COLO668 (cell line): ENCODE results near the gene LRBA.
"Not testable (repeated sequence)": the region's sequence is repeated elsewhere in the genome, so short reads cannot be mapped to it uniquely, and the experiment has no call there.

Source experiments
- DNase-seq: peaks from one replicate; lab custom pipeline; 2025; ENCODE audit not compliant: unreplicated experiment; lab: John Stamatoyannopoulos, UW

The LRBA gene

GRCh38 chr4:150976478-150977118, 38.5 kb downstream of the LRBA start:
- no peak for DNase-seq

- DNase-seq = no peak
These were observed 40.3 kb downstream of the LRBA start for GRCh38 chr4:150974750-150975149.

DNA sequence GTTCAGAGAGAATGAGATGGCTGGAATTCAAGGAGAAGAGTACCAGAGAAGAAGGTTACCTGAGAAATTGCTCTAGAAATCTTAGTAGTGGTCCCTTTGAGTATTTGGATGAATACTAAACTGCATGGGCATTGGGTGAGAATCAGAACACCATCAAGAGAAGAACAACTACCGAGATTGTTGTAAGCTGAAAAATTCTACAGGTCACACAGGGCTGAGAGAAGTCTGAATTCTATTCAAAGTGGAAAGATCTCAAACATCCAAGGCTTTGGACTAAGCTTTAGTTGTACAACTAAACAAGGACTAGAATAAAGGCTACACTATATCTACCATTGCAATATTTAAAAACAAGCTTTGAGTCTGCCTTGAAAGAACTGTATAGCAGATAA, 40.8 kb downstream of the LRBA start:
- DNase-seq = no peak

GRCh38 chr4:150973626-150974251, 41.3 kb downstream of the LRBA start:
- DNase-seq = no peak

DNA sequence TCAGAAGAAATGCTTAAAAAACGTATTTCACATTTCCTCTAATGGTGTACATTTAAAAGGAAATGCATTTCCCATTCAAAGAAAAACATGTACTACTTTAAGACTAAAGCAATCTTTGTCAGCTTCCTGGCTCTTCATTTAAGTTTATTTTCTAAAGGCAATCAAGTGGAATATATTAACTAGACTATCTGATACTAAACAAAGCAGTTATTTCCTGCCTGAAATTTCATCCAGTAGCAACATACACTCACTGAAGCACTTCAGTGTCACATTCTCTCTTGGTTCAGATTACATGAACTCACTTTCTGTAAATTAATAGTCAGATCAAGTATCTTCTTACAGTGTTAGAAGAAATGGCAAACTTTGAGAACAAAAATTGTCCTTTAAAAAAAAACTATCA, 42.5 kb downstream of the LRBA start:
- no peak for DNase-seq

DNA sequence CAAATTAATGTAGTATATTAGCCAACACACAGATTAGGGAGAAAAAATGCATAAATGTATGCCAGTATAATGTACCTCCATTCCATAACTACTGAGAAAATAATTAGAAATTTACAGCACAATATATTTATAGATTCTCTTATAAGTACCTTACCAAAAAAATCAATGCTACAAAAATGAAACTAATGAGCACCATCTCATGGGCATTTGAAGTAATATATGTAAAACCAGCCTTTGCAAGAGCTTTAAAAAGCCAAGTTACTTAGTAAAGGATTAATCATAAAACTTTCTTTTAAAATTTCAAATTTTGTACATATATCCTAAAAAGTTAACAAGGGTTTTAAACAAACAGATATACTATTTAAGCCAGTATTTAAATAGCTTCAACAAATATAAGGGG, 43.2 kb downstream of the LRBA start:
- DNase-seq = no peak

DNA sequence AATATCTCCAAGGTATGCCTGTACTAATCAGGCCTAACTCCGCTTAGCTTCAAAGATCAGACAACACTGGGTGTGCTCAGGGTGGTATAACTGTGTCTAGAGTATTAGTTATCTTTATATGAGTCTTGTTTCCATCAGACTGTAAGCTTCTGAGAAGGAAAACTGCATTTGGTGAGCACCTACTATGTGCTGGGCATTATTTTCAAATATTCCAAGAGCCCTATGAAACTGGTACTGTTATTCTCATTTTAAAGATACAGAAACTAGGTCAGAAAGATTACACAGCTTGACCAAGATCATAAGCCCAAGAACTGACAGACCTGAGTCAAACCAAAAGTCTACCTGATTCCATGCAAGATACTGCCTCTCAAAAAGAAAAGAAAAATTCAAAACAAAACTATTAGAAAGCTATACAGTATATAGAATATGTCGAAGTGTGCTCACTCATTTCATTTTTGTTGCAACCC, 44.4 kb downstream of the LRBA start:
- no peak for DNase-seq

GRCh38 chr4:150964754-150965153, 50.3 kb downstream of the LRBA start:
- DNase-seq = no peak

GRCh38 chr4:150963602-150964345, 51.3 kb downstream of the LRBA start:
- not testable (repeated sequence) for DNase-seq

DNA sequence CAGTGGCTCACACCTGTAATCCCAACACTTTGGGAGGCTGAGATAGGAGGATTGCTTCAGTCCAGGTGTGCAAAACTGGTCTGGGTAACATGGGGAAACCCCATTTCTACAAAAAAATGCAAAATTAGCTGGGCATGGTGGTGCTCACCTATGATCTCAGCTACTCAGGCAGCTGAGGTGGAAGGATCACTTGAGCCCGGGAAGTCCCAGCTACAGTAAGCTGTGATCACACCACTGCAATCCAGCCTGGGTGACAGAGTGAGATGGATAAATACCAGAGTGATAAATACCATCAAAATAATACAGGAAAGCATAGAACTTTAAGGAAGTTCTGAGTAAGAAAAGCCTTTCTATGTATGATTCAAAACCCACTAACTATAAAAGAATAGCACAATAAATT, 52.8 kb downstream of the LRBA start:
- DNase-seq = no peak

DNA sequence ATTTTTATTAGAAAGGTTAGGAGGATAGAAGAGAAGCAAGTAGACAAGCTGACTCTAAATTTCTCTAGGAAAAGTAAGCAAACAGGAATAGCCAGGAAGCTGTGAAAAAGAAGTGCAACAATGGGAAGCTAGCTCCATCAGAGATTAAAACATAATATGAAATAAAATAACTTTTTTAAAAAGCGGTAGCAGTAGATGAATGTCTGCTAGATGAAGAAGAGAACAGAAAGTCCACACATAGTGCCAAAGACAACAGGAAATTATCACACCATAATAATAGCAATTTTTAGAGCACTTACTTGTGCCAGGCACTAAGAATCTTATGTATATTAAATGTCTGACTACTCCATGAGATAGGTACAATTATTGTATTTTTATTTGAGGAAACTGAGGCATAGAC, 53.5 kb downstream of the LRBA start:
- no peak for DNase-seq

DNA sequence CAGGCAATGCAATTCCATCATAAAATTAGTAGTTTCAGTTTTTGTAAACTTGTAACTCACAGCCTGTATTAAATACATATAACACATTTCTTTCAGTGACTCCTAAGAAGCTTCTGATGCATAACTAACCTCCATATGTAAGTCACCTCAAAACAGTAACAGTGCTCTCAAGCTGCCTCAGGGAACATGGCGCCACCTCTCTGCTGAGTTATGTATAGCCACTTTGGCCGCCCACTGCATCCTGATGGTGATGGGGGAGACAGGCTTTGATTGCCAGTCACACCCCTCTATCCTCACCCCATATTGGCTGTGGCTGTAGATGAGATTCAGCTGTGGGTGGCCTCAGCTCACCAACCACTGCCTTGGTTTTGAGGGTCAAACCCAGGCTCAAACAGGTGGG, 54.3 kb downstream of the LRBA start:
- DNase-seq = no peak

DNA sequence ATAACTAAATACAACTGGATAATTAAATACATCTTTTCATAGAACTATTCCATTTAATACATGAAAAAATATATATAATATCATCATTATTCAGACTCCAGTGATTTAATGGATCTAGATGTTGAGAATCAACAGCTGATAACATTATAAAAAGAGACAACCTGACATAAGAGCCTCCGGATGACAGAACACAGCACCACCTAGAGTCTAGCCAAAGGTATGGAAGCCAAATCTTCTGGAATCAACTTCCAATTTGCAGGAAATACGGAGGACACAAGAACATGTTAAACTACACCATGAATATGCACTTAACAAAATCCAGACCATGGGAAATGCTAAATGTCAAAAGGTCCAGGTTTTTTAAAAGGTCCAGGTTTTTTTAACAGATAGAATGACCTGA, 55.0 kb downstream of the LRBA start:
- DNase-seq = no peak

- DNase-seq = not testable (repeated sequence)
These were observed 57.1 kb downstream of the LRBA start for GRCh38 chr4:150957981-150958380.

GRCh38 chr4:150957095-150957494, 58.0 kb downstream of the LRBA start:
- not testable (repeated sequence) for DNase-seq

GRCh38 chr4:150953916-150954315, 61.2 kb downstream of the LRBA start:
- not testable (repeated sequence) for DNase-seq

DNA sequence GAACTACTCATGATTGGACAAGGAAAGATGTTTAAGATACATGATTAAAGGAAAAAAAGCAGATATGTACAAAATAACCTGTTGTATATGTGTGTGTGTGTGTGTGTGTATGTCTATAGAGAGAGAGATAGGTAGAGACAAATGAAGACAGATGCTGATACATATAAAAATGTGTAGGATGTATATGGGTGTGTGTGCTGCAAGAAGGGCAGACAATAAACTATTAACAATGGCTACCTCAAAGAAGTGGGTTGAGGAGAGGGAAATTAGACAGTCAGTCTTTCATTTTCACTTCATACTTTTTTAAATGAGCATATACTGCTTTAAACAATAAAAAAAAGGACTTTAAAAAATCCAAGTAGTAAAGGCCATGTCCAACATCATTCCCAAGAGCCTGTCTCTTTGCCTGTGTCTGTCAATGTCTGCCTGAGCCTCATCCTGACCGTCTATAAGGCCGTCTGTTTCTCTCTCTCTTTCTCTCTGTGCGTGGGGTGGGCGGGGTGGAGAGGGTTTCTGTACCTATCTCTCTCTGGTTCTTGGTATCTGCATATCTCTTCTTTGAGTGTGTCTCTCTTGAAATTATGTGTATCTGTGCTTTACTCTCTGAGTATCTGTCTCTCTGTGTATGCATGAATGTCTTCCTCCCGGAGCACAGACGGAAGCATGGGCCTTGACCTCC, 62.8 kb downstream of the LRBA start:
- no peak for DNase-seq

- no peak for DNase-seq
These were observed 64.3 kb downstream of the LRBA start for GRCh38 chr4:150950657-150951288.

GRCh38 chr4:150949943-150950342, 65.1 kb downstream of the LRBA start:
- no peak for DNase-seq

- no peak for DNase-seq
These were observed 65.7 kb downstream of the LRBA start for GRCh38 chr4:150949342-150949741.

DNA sequence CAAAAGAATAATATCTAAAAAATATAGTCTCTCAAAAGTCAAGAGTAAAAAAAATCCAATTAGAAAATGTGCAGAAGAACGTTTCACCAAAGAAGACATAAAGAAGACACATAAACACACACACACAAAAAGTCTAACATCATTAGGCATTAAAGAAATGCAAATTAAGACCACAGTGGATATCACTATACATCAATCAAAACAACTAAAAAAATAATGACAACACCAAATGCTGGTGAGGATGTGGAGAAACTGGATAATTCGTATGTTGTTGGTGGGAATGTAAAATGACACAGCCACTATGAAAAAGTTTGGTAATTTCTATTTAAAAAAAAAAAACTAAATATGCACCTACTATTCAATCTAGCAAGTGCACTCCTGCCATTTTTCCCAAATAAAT, 66.4 kb downstream of the LRBA start:
- DNase-seq = no peak
